ENCODE measurements around the gene FOCAD.

Gene FOCAD

DNA sequence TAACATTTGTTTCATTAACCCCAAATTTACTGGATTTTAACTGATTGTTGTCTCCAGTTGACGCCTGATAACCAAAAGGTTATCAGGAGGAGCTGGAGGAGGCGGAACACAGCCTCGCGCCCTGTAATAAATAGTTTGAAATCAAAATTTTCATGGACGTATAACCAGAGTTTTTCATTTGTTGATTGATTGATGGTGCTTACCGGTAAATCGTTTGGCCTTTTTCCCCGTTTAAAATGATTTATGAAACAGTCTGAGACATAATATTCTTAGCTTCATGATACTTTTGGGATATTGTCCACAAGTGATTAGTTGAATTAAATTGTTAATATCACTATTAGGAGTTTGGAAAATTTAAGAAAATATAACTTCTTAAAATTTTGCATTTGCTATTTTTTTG lies 1.7 kb downstream of the FOCAD start:
- Histone ChIP-seq H3K27ac (peak overlapping the region in 1 of 2 donors; percentile 84), H3K4me3 (no peak overlapping the region), H3K36me3 (no peaks in the 10 kb centered on the region), H3K27me3 (no peaks in the 10 kb centered on the region), H3K9me3 (no peaks in the 10 kb centered on the region), H3K4me1 (peaks cover 0 to 16% (median 9%) of the 10 kb centered on the region in 4 donors)
- TF ChIP-seq, protein P1, sequence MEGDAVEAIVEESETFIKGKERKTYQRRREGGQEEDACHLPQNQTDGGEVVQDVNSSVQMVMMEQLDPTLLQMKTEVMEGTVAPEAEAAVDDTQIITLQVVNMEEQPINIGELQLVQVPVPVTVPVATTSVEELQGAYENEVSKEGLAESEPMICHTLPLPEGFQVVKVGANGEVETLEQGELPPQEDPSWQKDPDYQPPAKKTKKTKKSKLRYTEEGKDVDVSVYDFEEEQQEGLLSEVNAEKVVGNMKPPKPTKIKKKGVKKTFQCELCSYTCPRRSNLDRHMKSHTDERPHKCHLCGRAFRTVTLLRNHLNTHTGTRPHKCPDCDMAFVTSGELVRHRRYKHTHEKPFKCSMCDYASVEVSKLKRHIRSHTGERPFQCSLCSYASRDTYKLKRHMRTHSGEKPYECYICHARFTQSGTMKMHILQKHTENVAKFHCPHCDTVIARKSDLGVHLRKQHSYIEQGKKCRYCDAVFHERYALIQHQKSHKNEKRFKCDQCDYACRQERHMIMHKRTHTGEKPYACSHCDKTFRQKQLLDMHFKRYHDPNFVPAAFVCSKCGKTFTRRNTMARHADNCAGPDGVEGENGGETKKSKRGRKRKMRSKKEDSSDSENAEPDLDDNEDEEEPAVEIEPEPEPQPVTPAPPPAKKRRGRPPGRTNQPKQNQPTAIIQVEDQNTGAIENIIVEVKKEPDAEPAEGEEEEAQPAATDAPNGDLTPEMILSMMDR (IDR thresholded peaks at IDR 0.05) = no peak
- intact Hi-C loops (cut with DNase I; ENCODE audit: low total_unique reads) = no loop called here
- DNase-seq = no peak

DNA sequence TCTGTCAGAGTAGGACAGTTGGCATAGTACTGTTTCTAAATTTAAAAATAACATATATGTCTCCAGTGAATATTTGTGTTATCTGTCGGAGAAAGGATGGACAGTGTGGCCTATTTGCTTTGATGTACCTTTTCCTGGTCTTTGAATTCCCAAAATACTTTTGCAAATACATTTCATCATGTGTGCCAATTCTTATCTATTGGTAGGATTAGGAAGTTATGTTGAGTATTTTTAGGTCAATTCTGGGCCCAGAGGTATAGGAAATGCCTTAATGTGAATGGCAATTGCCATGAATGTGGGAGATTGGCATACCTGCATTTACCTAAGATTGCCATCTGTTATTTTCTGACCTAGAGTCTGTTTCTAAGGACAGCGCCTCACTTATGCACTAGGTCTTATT lies 5.8 kb downstream of the FOCAD start:
- no peaks in the 10 kb centered on the region for H3K27me3 ChIP-seq
- TF ChIP-seq, protein P1 (IDR thresholded peaks at IDR 0.05) = no peak
- no peak overlapping the region for H3K4me3 ChIP-seq
- peaks cover 0 to 15% (median 10%) of the 10 kb centered on the region in 4 donors for H3K4me1 ChIP-seq
- H3K36me3 ChIP-seq = no peaks in the 10 kb centered on the region
- H3K27ac ChIP-seq = no peak overlapping the region
- no peaks in the 10 kb centered on the region for H3K9me3 ChIP-seq
- no peak for DNase-seq
- intact Hi-C loops (cut with DNase I; ENCODE audit: low total_unique reads) = no loop called here

DNA sequence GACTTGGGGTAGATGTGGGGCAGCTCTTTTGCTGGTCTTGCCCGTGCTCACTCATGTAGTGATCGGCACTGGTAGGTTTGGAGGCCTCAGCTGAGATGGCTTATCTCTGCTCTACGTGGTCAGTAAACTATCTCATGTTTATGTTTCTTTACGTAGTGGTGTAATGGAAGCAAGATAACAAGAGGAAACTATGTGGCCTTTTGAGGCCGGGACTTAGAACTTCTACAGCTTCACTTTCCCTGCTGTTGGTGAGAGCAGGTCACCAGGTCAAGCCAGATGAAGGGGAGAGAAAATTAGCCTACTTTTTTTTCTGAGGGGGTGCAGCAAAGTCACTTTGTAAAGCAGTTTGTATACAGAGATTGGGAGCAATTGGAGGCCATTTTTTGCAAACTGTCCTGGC lies 8.5 kb downstream of the FOCAD start:
- Histone ChIP-seq H3K9me3 (no peaks in the 10 kb centered on the region), H3K4me1 (peaks cover 0 to 5% (median 0%) of the 10 kb centered on the region in 4 donors), H3K36me3 (no peaks in the 10 kb centered on the region), H3K4me3 (no peak overlapping the region), H3K27ac (no peak overlapping the region), H3K27me3 (no peaks in the 10 kb centered on the region)
- no peak for DNase-seq
- TF ChIP-seq, protein P1 (IDR thresholded peaks at IDR 0.05) = no peak
- intact Hi-C loops (cut with DNase I; ENCODE audit: low total_unique reads) = no loop called here

DNA sequence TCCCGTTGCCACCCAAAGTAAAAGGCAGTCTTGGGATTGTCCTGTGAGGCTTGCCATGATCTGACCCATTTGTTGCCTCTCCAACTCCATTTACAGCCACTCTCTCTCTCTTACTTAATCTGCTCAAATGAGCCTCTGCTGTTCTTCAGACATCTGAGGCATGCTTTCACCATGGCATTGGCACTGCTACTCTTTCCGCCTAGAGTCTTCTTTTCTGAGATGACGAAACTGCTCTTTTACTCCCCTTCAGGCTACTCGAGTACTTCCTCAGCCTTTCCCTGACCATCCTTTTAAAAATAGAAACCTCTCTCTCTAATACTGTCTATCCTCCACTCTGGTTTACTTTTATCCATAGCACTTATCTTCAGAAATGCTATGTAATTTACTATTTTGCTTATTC lies 9.0 kb downstream of the FOCAD start:
- H3K27ac ChIP-seq = no peak overlapping the region
- intact Hi-C loops (cut with DNase I; ENCODE audit: low total_unique reads) = no loop called here
- DNase-seq = no peak
- H3K4me1 ChIP-seq = peaks cover 0 to 5% (median 0%) of the 10 kb centered on the region in 4 donors
- no peak overlapping the region for H3K4me3 ChIP-seq
- H3K27me3 ChIP-seq = no peaks in the 10 kb centered on the region
- TF ChIP-seq, protein P1 (IDR thresholded peaks at IDR 0.05) = no peak
- H3K36me3 ChIP-seq = no peaks in the 10 kb centered on the region
- no peaks in the 10 kb centered on the region for H3K9me3 ChIP-seq

DNA sequence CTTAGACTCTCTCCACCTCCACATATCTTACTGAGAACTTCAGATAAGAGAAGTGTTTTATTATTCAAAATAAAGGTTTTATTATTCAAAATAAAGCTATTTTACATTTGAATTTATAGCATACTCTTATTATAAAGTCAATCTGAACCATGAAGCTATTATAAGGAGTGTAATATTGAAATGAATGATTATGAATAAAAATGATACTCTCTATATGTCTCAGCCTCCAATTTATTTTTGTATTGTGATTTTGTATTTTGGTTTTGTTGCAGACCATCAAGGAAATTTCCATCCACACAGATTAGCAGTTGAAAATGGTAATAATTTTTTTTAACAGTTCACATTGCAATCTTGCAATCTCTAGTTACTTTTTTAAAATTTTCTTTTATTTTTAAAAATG lies 10.2 kb downstream of the FOCAD start:
- Histone ChIP-seq H3K27me3 (no peaks in the 10 kb centered on the region), H3K4me1 (peaks cover 0 to 5% (median 0%) of the 10 kb centered on the region in 4 donors), H3K4me3 (no peak overlapping the region), H3K9me3 (no peaks in the 10 kb centered on the region), H3K36me3 (no peaks in the 10 kb centered on the region), H3K27ac (no peak overlapping the region)
- intact Hi-C loops (cut with DNase I; ENCODE audit: low total_unique reads) = no loop called here
- no peak for DNase-seq
- TF ChIP-seq, protein P1 (IDR thresholded peaks at IDR 0.05) = no peak

Measured in tibial artery (tissue), 4 donors.